ENCODE results near the gene PUM2.

GRCh38 chr2:20352230-20352578 is 1.6 kb upstream of the PUM2 start:
- TF ChIP-seq CTCF (IDR thresholded peaks at IDR 0.05; ENCODE audit: insufficient read depth, low read length, poor library complexity, severe bottlenecking) = no peak
- no peak for TF ChIP-seq EZH2phosphoT487 (conservative IDR thresholded peaks at IDR 0.05; ENCODE audit: low read length)
